GM12865 (cell line): ENCODE measurements around the gene HACD3.

ENCODE experiments used
- DNase-seq: peaks from one replicate; pipeline ENCODE4 v3.0.0; 2010; ENCODE audit warnings: low read depth
- H3K4me3 ChIP-seq: 2 replicates; pipeline ENCODE4 v1.5.1; 2011; ENCODE audit warnings: mild to moderate bottlenecking, low read depth, low read length, control low read depth
- CTCF ChIP-seq: IDR thresholded peaks from 2 replicates; pipeline ENCODE4 v1.5.1; 2011; ENCODE audit warnings: low read length, control low read depth, low read depth, inconsistent platforms; ENCODE audit not compliant: insufficient read depth; ENCODE audit errors: missing control alignments

HACD3 gene

GRCh38 chr15:65528461-65529060 is 1.7 kb upstream of the HACD3 start:
- TF ChIP-seq CTCF: no peak
- no peak for DNase-seq
- no peak overlapping the region for H3K4me3 ChIP-seq

GRCh38 chr15:65529762-65530317 is 423 bp upstream of the HACD3 start:
- H3K4me3 ChIP-seq: peak overlapping the region; percentile 98
- peak; percentile 35 for DNase-seq
- TF ChIP-seq CTCF: no peak

GRCh38 chr15:65532738-65533051 is 2.4 kb downstream of the HACD3 start:
- peak; percentile 22 for DNase-seq
- no peak for TF ChIP-seq CTCF
- no peak overlapping the region for H3K4me3 ChIP-seq

- no peak for TF ChIP-seq CTCF
- no peak overlapping the region for H3K4me3 ChIP-seq
- no peak for DNase-seq
These were observed 2.9 kb downstream of the HACD3 start for GRCh38 chr15:65533057-65533756.

- no peak overlapping the region for H3K4me3 ChIP-seq
- TF ChIP-seq CTCF: no peak
These were observed 4.9 kb downstream of the HACD3 start for GRCh38 chr15:65535192-65535591.

GRCh38 chr15:65540314-65540713 is 10.1 kb downstream of the HACD3 start:
- no peak for TF ChIP-seq CTCF
- H3K4me3 ChIP-seq: no peak overlapping the region
- DNase-seq: no peak

More at GRCh38 chr15:65535192-65535591, 4.9 kb downstream of the HACD3 start:
- no peak for DNase-seq
